ENCODE results near the gene NCOR2. TPM values are rescaled to one million over a fixed set of nuclear protein-coding genes. Genes with fewer than 3 reads are reported as not detected.

The NCOR2 gene
- polyA plus RNA-seq, 1 donor from 2014 or later = 4.8 TPM

GRCh38 chr12:124536641-124537040 lies 30.8 kb downstream of the NCOR2 start:
- H3K79me2 ChIP-seq (replicated peaks; ENCODE audit: insufficient read depth, low read length) = peaks cover 21% of the 10 kb centered on the region
- no peaks in the 10 kb centered on the region for H3K36me3 ChIP-seq (ENCODE audit: insufficient read depth, low read length)
- no peak overlapping the region for H3K27ac ChIP-seq (ENCODE audit: low read length)
- H3K4me2 ChIP-seq (ENCODE audit: low read length) = no peak overlapping the region
- H3K27me3 ChIP-seq (ENCODE audit: insufficient read depth, low read depth, low read length) = no peaks in the 10 kb centered on the region
- no peaks in the 10 kb centered on the region for H3F3A ChIP-seq (ENCODE audit: insufficient read depth, low read length, poor library complexity, severe bottlenecking)
- no peaks in the 10 kb centered on the region for H3K9me3 ChIP-seq (ENCODE audit: low read length)
- TF ChIP-seq TAF1 (IDR thresholded peaks at IDR 0.05; ENCODE audit: low read depth) = no peak
- no peak for TF ChIP-seq MXI1 (conservative IDR thresholded peaks at IDR 0.05; ENCODE audit: poor library complexity, severe bottlenecking)
- TF ChIP-seq EP300 (conservative IDR thresholded peaks at IDR 0.05; ENCODE audit: poor library complexity, severe bottlenecking) = no peak
- no peak for TF ChIP-seq SMC3 (conservative IDR thresholded peaks at IDR 0.05; ENCODE audit: poor library complexity)
- no peak for TF ChIP-seq POLR2AphosphoS5 (IDR thresholded peaks at IDR 0.05)
- TF ChIP-seq, protein P1, sequence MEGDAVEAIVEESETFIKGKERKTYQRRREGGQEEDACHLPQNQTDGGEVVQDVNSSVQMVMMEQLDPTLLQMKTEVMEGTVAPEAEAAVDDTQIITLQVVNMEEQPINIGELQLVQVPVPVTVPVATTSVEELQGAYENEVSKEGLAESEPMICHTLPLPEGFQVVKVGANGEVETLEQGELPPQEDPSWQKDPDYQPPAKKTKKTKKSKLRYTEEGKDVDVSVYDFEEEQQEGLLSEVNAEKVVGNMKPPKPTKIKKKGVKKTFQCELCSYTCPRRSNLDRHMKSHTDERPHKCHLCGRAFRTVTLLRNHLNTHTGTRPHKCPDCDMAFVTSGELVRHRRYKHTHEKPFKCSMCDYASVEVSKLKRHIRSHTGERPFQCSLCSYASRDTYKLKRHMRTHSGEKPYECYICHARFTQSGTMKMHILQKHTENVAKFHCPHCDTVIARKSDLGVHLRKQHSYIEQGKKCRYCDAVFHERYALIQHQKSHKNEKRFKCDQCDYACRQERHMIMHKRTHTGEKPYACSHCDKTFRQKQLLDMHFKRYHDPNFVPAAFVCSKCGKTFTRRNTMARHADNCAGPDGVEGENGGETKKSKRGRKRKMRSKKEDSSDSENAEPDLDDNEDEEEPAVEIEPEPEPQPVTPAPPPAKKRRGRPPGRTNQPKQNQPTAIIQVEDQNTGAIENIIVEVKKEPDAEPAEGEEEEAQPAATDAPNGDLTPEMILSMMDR (IDR thresholded peaks at IDR 0.05; ENCODE audit: poor library complexity, severe bottlenecking) = no peak
- TF ChIP-seq, protein P2, sequence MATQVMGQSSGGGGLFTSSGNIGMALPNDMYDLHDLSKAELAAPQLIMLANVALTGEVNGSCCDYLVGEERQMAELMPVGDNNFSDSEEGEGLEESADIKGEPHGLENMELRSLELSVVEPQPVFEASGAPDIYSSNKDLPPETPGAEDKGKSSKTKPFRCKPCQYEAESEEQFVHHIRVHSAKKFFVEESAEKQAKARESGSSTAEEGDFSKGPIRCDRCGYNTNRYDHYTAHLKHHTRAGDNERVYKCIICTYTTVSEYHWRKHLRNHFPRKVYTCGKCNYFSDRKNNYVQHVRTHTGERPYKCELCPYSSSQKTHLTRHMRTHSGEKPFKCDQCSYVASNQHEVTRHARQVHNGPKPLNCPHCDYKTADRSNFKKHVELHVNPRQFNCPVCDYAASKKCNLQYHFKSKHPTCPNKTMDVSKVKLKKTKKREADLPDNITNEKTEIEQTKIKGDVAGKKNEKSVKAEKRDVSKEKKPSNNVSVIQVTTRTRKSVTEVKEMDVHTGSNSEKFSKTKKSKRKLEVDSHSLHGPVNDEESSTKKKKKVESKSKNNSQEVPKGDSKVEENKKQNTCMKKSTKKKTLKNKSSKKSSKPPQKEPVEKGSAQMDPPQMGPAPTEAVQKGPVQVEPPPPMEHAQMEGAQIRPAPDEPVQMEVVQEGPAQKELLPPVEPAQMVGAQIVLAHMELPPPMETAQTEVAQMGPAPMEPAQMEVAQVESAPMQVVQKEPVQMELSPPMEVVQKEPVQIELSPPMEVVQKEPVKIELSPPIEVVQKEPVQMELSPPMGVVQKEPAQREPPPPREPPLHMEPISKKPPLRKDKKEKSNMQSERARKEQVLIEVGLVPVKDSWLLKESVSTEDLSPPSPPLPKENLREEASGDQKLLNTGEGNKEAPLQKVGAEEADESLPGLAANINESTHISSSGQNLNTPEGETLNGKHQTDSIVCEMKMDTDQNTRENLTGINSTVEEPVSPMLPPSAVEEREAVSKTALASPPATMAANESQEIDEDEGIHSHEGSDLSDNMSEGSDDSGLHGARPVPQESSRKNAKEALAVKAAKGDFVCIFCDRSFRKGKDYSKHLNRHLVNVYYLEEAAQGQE (IDR thresholded peaks at IDR 0.05; ENCODE audit: borderline replicate concordance) = no peak
- no peak for TF ChIP-seq RAD21 (conservative IDR thresholded peaks at IDR 0.05)
- no peak for TF ChIP-seq EZH2 (IDR thresholded peaks at IDR 0.05; ENCODE audit: borderline replicate concordance, insufficient read depth, low read length, poor library complexity, severe bottlenecking)
- H3K9ac ChIP-seq (ENCODE audit: low read length) = no peak overlapping the region
- no peaks in the 10 kb centered on the region for H4K20me1 ChIP-seq (ENCODE audit: insufficient read depth)
- no peak overlapping the region for H2AFZ ChIP-seq (ENCODE audit: low read depth, low read length)
- no peak overlapping the region for H3K4me3 ChIP-seq (ENCODE audit: low read length)
- H3K9me2 ChIP-seq (ENCODE audit: insufficient read depth, low read length) = no peaks in the 10 kb centered on the region

DNA sequence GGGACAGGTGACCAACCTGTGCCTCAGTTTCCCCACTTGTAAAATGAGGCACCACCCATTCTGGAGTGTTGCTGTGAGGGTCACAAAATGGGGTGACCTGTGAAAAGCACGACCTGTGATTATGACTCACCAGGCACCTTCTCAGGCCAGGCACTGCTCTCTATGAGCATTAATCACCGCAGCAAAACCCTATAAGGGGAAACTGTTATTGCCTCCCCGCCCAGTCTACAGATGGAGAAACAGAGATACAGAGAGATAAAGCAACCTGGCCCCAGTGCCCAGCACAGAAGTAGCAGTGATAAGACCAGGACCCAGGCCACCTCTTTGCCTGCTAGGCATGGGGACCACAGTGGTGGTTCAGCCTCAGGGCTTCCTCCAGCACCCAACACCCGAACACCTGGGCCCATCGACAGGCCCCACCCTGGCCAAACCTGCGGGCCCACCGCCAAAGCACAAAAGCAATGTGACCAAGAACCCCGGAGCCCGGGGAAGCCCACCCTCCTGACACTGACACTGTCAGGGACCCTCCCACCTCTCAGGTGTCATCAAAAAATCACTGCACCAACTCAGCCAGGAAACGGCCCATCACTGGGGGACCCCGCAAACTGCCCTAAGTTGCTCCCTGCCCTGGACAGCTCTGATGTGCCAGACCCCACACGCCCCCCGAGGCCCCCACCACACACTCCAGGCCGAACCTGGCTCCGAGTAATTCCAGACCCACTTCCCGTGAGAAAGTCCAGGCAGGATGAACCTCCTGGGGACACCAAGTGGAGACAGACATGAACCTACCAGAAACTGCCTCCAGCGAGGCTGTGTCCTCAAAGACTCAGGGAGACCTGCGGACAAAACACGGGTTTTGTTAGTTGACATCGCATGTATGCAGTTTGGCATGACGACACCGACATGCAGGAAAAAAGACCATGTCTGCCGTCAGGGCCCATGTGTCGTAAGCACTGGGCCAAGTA lies 32.4 kb downstream of the NCOR2 start:
- H3K4me2 ChIP-seq (ENCODE audit: low read length) = no peak overlapping the region
- H3K27me3 ChIP-seq (ENCODE audit: insufficient read depth, low read depth, low read length) = no peaks in the 10 kb centered on the region
- H3K9me2 ChIP-seq (ENCODE audit: insufficient read depth, low read length) = no peaks in the 10 kb centered on the region
- no peak overlapping the region for H2AFZ ChIP-seq (ENCODE audit: low read depth, low read length)
- H3K9me3 ChIP-seq (ENCODE audit: low read length) = no peaks in the 10 kb centered on the region
- no peak overlapping the region for H3K4me3 ChIP-seq (ENCODE audit: low read length)
- H3K27ac ChIP-seq (ENCODE audit: low read length) = no peak overlapping the region
- no peaks in the 10 kb centered on the region for H4K20me1 ChIP-seq (ENCODE audit: insufficient read depth)
- TF ChIP-seq TAF1 (IDR thresholded peaks at IDR 0.05; ENCODE audit: low read depth) = no peak
- no peak for TF ChIP-seq POLR2AphosphoS5 (IDR thresholded peaks at IDR 0.05)
- no peak for TF ChIP-seq EP300 (conservative IDR thresholded peaks at IDR 0.05; ENCODE audit: poor library complexity, severe bottlenecking)
- TF ChIP-seq, protein P2 (IDR thresholded peaks at IDR 0.05; ENCODE audit: borderline replicate concordance) = no peak
- TF ChIP-seq MXI1 (conservative IDR thresholded peaks at IDR 0.05; ENCODE audit: poor library complexity, severe bottlenecking) = no peak
- TF ChIP-seq, protein P1 (IDR thresholded peaks at IDR 0.05; ENCODE audit: poor library complexity, severe bottlenecking) = no peak
- no peak for TF ChIP-seq SMC3 (conservative IDR thresholded peaks at IDR 0.05; ENCODE audit: poor library complexity)
- no peak for TF ChIP-seq EZH2 (IDR thresholded peaks at IDR 0.05; ENCODE audit: borderline replicate concordance, insufficient read depth, low read length, poor library complexity, severe bottlenecking)
- TF ChIP-seq RAD21 (conservative IDR thresholded peaks at IDR 0.05) = no peak
- H3F3A ChIP-seq (ENCODE audit: insufficient read depth, low read length, poor library complexity, severe bottlenecking) = peaks cover 4% of the 10 kb centered on the region
- no peak overlapping the region for H3K9ac ChIP-seq (ENCODE audit: low read length)
- H3K36me3 ChIP-seq (ENCODE audit: insufficient read depth, low read length) = no peaks in the 10 kb centered on the region
- H3K79me2 ChIP-seq (replicated peaks; ENCODE audit: insufficient read depth, low read length) = peaks cover 19% of the 10 kb centered on the region

Measured in neural cell (in vitro differentiated cells).